ENCODE measurements around the gene ERBIN.
"Not testable (repeated sequence)": the region's sequence is repeated elsewhere in the genome, so short reads cannot be mapped to it uniquely, and the experiment has no call there.

Gene ERBIN

DNA sequence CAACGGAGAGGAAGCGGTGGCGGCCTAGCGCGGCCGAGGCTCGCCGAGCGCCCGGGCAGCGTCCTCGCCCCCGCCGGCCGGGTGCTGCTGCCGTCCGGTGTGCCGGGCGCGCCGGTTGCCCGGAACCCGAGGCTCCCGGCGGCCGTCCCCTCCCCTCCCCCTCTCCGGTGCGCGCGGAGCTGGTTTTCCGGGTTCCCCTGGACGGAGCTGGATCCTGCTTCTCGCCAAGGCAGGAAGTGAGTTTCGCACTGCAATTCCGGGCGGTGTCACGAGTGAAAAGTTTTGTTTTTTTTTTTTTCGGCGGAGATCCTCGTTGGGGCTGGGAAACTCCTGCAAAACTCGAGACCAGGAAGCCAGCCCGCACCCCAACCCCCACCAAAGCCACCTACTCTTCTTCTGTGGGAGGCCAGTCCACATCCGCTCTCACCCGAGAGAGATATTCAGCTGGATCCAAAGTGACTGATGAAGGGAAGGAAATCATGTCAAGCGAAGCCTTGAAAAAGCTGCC, at the start of gene ERBIN:
ERBIN (plus strand) TSS at position 300 of the 508 bp plus-strand sequence. CDS start 66,144 bp downstream, outside the sequence.
- peak; percentile 34 for DNase-seq

GRCh38 chr5:65876970-65877369, 49.4 kb upstream of the ERBIN start:
- DNase-seq: no peak

- DNase-seq: not testable (repeated sequence)
Observed at GRCh38 chr5:65879668-65880256, 46.6 kb upstream of the ERBIN start.

GRCh38 chr5:65880496-65881072, 45.8 kb upstream of the ERBIN start:
- no peak for DNase-seq

- no peak for DNase-seq
Observed at GRCh38 chr5:65882278-65882677, 44.1 kb upstream of the ERBIN start.

- DNase-seq: no peak
Observed at GRCh38 chr5:65883461-65883860, 42.9 kb upstream of the ERBIN start.

DNA sequence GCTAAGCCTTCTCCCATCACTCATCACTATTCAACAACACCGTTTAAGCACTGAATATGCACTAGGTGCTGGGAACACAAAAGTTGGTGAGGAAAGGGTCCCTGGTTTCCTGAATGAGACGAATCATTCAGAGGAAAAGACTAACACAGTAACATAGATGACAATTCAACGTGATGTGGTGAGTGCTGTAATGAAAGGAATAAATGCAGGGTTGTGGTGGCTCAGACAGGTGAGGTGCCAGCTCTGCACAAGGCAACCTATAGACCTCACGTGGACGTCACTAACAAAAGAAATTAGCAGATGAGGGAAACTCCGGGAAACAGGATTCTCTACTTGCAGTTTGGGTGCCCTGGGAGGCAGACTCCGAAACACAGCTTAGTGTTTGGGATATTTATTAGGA, 40.0 kb upstream of the ERBIN start:
- DNase-seq: no peak

DNA sequence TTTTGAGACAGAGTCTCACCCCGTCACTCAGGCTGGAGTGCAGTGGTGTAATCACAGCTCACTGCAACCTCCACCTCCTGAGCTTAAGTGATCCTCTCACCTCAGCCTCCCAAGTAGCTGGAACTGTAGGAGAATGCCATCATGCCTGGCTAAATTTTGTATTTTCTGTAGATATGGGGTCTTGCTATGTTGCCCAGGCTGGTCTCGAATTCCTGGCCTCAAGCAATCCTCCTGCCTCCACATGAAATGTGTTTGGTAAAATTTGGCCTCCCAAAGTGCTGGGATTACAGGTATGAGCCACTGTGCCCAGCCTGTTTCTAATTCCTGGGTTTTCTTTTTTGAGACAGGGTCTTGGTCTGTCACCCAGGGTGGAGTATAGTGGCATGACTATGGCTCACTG, 34.4 kb upstream of the ERBIN start:
- not testable (repeated sequence) for DNase-seq

DNA sequence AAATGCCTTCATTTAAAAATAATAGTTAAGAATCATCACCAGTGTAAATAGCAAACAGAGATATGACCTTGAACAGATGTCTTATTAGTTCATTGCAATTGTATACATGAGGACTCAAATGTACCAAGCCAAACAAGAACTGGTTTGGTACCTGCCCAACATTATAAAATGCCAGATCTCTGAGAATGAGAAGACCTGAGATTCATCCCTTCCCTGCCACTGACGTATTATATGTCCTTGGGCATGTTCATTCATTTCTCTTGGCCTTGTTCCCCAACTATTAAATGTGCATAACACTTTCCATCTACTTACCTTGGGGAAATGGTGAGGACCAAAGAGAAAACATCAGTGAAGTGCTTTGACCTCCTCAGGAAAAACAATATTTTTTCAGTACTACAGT, 33.6 kb upstream of the ERBIN start:
- DNase-seq: no peak

GRCh38 chr5:65893749-65894430, 32.5 kb upstream of the ERBIN start:
- no peak for DNase-seq

DNA sequence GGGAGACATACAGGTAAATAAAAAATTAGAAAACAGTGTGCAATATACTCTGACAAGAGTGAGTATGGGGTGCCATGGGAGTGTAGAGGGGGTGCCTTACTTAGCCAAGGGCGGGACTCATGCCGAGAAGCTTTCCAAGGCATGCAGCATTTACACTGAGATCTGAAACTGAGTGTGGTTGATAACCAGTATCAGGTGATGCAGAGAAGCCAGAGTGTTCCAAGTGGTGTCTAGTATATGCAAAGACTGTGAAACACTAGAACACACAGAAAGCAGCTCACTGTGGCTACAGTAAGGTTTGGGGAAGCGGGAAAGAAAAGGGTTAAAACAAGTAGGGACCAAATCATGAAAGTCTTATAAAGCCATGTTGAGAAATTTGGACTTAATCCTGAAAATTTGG, 30.5 kb upstream of the ERBIN start:
- no peak for DNase-seq

- no peak for DNase-seq
Observed at GRCh38 chr5:65900746-65901145, 25.6 kb upstream of the ERBIN start.

DNA sequence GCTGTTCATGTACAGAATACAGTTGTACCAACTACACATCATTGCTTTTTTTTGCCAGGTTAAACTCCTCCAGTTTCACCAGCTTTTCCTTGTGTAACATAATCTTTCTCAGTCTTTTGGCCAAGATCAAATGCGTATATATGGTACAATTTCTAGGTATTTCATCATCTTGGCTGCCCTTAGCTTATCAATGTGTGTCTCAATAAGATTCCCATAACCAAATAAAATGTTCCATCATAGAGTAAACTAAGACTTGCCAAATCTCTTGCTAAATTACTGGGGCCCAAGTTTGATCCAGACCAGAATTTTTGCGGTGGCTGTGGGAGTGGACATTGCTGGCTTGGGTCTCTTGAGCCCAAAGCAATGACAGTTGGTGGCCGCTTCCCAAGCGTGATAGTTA, 24.3 kb upstream of the ERBIN start:
- DNase-seq: no peak

GRCh38 chr5:65903581-65903980, 22.8 kb upstream of the ERBIN start:
- DNase-seq: no peak

- no peak for DNase-seq
Observed at GRCh38 chr5:65906256-65906655, 20.1 kb upstream of the ERBIN start.

GRCh38 chr5:65907135-65907534, 19.2 kb upstream of the ERBIN start:
- no peak for DNase-seq

- no peak for DNase-seq
Observed at GRCh38 chr5:65910711-65911110, 15.7 kb upstream of the ERBIN start.

GRCh38 chr5:65912311-65912710, 14.1 kb upstream of the ERBIN start:
- DNase-seq: no peak

DNA sequence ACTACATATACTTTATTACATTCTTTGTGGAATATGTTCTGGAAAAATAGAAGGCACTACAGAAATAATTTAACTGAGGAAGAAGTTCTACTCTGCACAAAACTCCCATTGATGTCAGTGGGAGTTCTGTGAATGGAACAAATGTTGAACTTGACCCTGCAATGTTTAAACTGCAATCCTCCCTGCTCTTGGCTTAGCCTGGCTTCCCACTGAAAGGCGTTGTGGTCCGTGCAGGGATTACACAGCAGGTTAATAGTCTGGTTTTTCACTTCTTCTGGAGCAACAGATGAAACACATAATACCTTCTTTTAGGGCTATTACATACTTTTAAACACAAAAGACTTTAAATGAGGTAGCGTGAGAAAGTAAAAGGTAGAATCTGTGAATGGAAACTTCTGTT, 12.9 kb upstream of the ERBIN start:
- DNase-seq: no peak

- no peak for DNase-seq
Observed at GRCh38 chr5:65914641-65915196, 11.7 kb upstream of the ERBIN start.

GRCh38 chr5:65915661-65916060, 10.7 kb upstream of the ERBIN start:
- DNase-seq: not testable (repeated sequence)

GRCh38 chr5:65916066-65916465, 10.3 kb upstream of the ERBIN start:
- DNase-seq: no peak

GRCh38 chr5:65916636-65917035, 9.7 kb upstream of the ERBIN start:
- DNase-seq: no peak

- no peak for DNase-seq
Observed at GRCh38 chr5:65919773-65920172, 6.6 kb upstream of the ERBIN start.
